ENCODE measurements around the gene ABR. TPM values are rescaled to one million over a fixed set of nuclear protein-coding genes. Genes with fewer than 3 reads are reported as not detected.

Gene ABR
- total RNA-seq, 1 donor from 2014 or later: 24.5 TPM

DNA sequence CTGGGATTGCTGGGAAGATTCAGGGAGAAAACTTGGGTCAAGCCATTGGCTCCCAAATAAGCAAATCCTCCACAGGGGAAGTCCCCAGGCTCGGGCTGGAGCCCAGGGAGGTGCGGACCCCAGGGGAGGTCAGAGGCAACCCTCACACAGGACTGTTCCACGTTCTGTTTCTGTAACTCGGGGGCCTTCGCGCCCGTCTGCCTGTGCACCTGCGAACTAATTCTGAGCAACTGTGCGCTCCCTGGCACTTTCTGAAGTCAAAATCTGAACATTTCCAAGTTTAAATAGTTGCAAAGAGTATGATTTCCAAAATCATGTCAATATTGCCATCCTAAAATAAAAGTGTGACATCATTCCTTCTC is 166.1 kb downstream of the ABR start:
- Histone ChIP-seq H3K27me3 (ENCODE audit: control insufficient read depth in 3 of 3, insufficient read depth in 3 of 3, low read length in 3 of 3) (no peaks in the 10 kb centered on the region), H3K4me1 (ENCODE audit: control insufficient read depth in 3 of 3, insufficient read depth in 3 of 3, low read length in 3 of 3) (peaks cover 0 to 12% (median 7%) of the 10 kb centered on the region in 3 donors), H3K4me3 (ENCODE audit: low read length in 3 of 3) (no peak overlapping the region), H3K9ac (ENCODE audit: low read depth in 1 of 3, low read length in 3 of 3) (no peak overlapping the region), H3K27ac (ENCODE audit: low read depth, low read length) (no peak overlapping the region), H3K36me3 (ENCODE audit: control insufficient read depth in 3 of 3, insufficient read depth in 3 of 3, low read length in 3 of 3) (peaks cover 14 to 21% (median 15%) of the 10 kb centered on the region in 3 donors), H3K9me3 (ENCODE audit: control insufficient read depth in 3 of 3, low read length in 3 of 3) (no peaks in the 10 kb centered on the region)

DNA sequence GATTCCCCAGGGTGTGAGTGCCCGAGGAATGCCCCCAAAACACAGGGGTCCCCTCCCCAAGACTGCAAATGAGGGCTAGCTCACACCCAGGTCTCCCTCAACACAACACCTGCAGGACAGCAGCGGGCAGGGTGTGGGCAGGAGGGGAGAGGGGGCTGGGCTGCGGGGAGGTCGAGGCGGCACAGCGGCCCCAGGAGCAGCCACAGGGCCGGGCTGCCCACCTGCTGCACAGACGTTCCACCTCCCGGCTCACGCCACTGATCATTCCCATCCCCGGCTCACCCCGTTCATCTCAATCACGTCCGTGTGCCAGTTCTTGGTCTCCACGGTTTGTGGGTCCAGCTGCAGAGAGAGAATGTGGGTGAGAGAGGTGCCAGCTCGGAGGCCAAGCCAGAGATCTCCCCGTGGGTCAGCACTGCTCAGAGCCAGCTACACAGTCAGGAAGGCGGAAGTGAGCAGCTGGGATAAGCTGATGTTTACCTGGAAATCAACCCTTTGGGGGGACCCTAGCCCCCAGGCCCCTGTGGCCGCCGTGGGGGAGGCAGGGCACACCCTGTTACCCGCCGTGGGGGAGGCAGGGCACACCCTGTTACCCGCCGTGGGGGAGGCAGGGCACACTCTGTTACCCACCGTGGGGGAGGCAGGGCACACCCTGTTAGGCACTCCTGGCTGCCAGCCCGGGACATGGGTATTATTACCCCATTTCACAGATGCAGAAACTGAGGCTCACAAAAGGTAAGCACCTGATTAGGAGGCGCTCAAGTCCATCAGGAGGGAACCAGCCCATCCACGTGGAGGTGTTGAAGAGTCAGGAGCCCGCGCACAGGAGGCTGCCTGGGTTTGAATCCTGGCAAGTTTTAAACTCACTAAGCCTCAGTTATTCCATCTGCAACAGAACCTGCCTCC is 166.7 kb downstream of the ABR start:
- Histone ChIP-seq H3K27ac (ENCODE audit: low read depth, low read length) (no peak overlapping the region), H3K36me3 (ENCODE audit: control insufficient read depth in 3 of 3, insufficient read depth in 3 of 3, low read length in 3 of 3) (peaks cover 15 to 22% (median 18%) of the 10 kb centered on the region in 3 donors), H3K4me1 (ENCODE audit: control insufficient read depth in 3 of 3, insufficient read depth in 3 of 3, low read length in 3 of 3) (peaks cover 2 to 18% (median 7%) of the 10 kb centered on the region in 3 donors), H3K27me3 (ENCODE audit: control insufficient read depth in 3 of 3, insufficient read depth in 3 of 3, low read length in 3 of 3) (no peaks in the 10 kb centered on the region), H3K4me3 (ENCODE audit: low read length in 3 of 3) (no peak overlapping the region), H3K9me3 (ENCODE audit: control insufficient read depth in 3 of 3, low read length in 3 of 3) (no peaks in the 10 kb centered on the region), H3K9ac (ENCODE audit: low read depth in 1 of 3, low read length in 3 of 3) (no peak overlapping the region)

GRCh38 chr17:1011760-1012735 is 167.7 kb downstream of the ABR start:
- H3K36me3 ChIP-seq (ENCODE audit: control insufficient read depth in 3 of 3, insufficient read depth in 3 of 3, low read length in 3 of 3): peaks cover 17 to 26% (median 24%) of the 10 kb centered on the region in 3 donors
- peaks cover 13 to 28% (median 13%) of the 10 kb centered on the region in 3 donors for H3K4me1 ChIP-seq (ENCODE audit: control insufficient read depth in 3 of 3, insufficient read depth in 3 of 3, low read length in 3 of 3)
- no peak overlapping the region for H3K4me3 ChIP-seq (ENCODE audit: low read length in 3 of 3)
- H3K27me3 ChIP-seq (ENCODE audit: control insufficient read depth in 3 of 3, insufficient read depth in 3 of 3, low read length in 3 of 3): no peaks in the 10 kb centered on the region
- H3K9me3 ChIP-seq (ENCODE audit: control insufficient read depth in 3 of 3, low read length in 3 of 3): no peaks in the 10 kb centered on the region
- no peak overlapping the region for H3K27ac ChIP-seq (ENCODE audit: low read depth, low read length)
- H3K9ac ChIP-seq (ENCODE audit: low read depth in 1 of 3, low read length in 3 of 3): no peak overlapping the region

- Histone ChIP-seq H3K27ac (ENCODE audit: low read depth, low read length) (no peak overlapping the region), H3K4me1 (ENCODE audit: control insufficient read depth in 3 of 3, insufficient read depth in 3 of 3, low read length in 3 of 3) (peaks cover 17 to 33% (median 19%) of the 10 kb centered on the region in 3 donors), H3K9me3 (ENCODE audit: control insufficient read depth in 3 of 3, low read length in 3 of 3) (no peaks in the 10 kb centered on the region), H3K4me3 (ENCODE audit: low read length in 3 of 3) (no peak overlapping the region), H3K36me3 (ENCODE audit: control insufficient read depth in 3 of 3, insufficient read depth in 3 of 3, low read length in 3 of 3) (peaks cover 17 to 26% (median 25%) of the 10 kb centered on the region in 3 donors), H3K27me3 (ENCODE audit: control insufficient read depth in 3 of 3, insufficient read depth in 3 of 3, low read length in 3 of 3) (no peaks in the 10 kb centered on the region), H3K9ac (ENCODE audit: low read depth in 1 of 3, low read length in 3 of 3) (no peak overlapping the region)
These were observed 168.6 kb downstream of the ABR start for GRCh38 chr17:1011138-1011537.

GRCh38 chr17:1010586-1010985 is 169.2 kb downstream of the ABR start:
- peaks cover 17 to 26% (median 26%) of the 10 kb centered on the region in 3 donors for H3K36me3 ChIP-seq (ENCODE audit: control insufficient read depth in 3 of 3, insufficient read depth in 3 of 3, low read length in 3 of 3)
- H3K4me3 ChIP-seq (ENCODE audit: low read length in 3 of 3): no peak overlapping the region
- no peaks in the 10 kb centered on the region for H3K27me3 ChIP-seq (ENCODE audit: control insufficient read depth in 3 of 3, insufficient read depth in 3 of 3, low read length in 3 of 3)
- H3K4me1 ChIP-seq (ENCODE audit: control insufficient read depth in 3 of 3, insufficient read depth in 3 of 3, low read length in 3 of 3): peaks cover 23 to 38% (median 24%) of the 10 kb centered on the region in 3 donors
- no peaks in the 10 kb centered on the region for H3K9me3 ChIP-seq (ENCODE audit: control insufficient read depth in 3 of 3, low read length in 3 of 3)
- H3K9ac ChIP-seq (ENCODE audit: low read depth in 1 of 3, low read length in 3 of 3): no peak overlapping the region
- H3K27ac ChIP-seq (ENCODE audit: low read depth, low read length): no peak overlapping the region

DNA sequence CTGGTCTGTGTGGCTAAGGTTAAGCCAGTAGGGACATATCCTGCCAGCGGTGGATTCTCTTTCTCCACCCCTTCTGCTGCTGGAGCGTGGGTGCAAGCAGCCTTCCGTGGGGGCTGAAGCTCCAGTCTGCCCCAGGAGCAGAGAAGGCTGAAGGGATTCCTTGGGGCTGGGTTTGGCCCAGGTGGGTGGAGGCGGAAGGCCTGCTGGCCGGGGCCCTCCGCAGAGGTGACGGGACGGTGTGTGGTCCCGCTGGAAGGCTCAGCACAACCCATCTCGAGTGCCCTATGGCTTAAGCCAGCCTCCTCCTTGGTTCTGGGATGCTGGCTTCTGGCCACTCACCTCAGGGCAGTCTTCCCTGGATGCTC is 169.7 kb downstream of the ABR start:
- H3K4me3 ChIP-seq (ENCODE audit: low read length in 3 of 3): no peak overlapping the region
- no peak overlapping the region for H3K9ac ChIP-seq (ENCODE audit: low read depth in 1 of 3, low read length in 3 of 3)
- no peaks in the 10 kb centered on the region for H3K9me3 ChIP-seq (ENCODE audit: control insufficient read depth in 3 of 3, low read length in 3 of 3)
- H3K36me3 ChIP-seq (ENCODE audit: control insufficient read depth in 3 of 3, insufficient read depth in 3 of 3, low read length in 3 of 3): peaks cover 20 to 31% (median 26%) of the 10 kb centered on the region in 3 donors
- no peak overlapping the region for H3K27ac ChIP-seq (ENCODE audit: low read depth, low read length)
- H3K4me1 ChIP-seq (ENCODE audit: control insufficient read depth in 3 of 3, insufficient read depth in 3 of 3, low read length in 3 of 3): peaks cover 28 to 44% (median 30%) of the 10 kb centered on the region in 3 donors
- no peaks in the 10 kb centered on the region for H3K27me3 ChIP-seq (ENCODE audit: control insufficient read depth in 3 of 3, insufficient read depth in 3 of 3, low read length in 3 of 3)

DNA sequence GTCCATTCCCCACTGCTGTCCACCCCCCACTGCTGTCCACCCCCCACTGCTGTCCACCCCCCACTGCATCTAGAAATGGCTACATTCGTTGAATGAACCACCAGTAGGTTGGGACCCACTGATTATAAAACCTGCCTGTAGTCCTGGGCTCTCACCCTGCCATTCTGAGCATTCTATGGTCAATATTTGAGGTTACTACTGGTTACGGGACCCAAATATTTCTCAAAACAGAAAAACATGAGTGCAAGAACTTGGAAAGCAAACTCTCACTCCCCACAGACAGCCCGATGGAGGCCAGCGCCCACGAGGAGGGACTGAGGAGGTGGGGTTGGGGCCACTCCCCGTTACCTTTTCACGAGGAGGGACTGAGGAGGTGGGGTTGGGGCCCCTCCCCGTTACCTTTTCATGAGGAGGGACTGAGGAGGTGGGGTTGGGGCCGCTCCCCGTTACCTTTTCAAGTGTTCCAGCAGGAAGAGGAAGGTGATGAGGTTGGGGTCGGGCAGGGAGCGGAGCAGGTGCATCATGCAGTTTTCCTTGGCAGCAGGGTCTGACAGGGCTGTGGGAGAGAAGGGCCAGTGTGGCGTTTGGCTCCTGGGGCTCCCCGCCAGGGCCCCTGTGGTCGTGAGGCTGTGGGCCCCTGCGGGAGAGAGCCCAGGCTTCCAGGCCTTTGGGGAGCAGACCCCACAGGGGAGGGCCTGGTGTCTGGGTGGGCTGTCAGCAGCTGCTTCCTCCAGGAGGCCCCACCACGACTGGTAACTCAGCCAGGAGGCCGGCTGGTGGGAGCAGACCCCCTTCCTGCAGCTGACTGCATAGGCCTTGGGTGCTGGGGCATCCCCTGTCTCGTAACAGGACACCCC is 170.3 kb downstream of the ABR start:
- no peaks in the 10 kb centered on the region for H3K27me3 ChIP-seq (ENCODE audit: control insufficient read depth in 3 of 3, insufficient read depth in 3 of 3, low read length in 3 of 3)
- H3K4me1 ChIP-seq (ENCODE audit: control insufficient read depth in 3 of 3, insufficient read depth in 3 of 3, low read length in 3 of 3): peaks cover 34 to 50% (median 36%) of the 10 kb centered on the region in 3 donors
- H3K36me3 ChIP-seq (ENCODE audit: control insufficient read depth in 3 of 3, insufficient read depth in 3 of 3, low read length in 3 of 3): peaks cover 24 to 32% (median 27%) of the 10 kb centered on the region in 3 donors
- H3K27ac ChIP-seq (ENCODE audit: low read depth, low read length): peak overlapping the region; percentile 52
- H3K9me3 ChIP-seq (ENCODE audit: control insufficient read depth in 3 of 3, low read length in 3 of 3): no peaks in the 10 kb centered on the region
- peak overlapping the region in 1 of 3 donors; percentile 8 for H3K9ac ChIP-seq (ENCODE audit: low read depth in 1 of 3, low read length in 3 of 3)
- H3K4me3 ChIP-seq (ENCODE audit: low read length in 3 of 3): no peak overlapping the region

GRCh38 chr17:1008008-1008761 is 171.6 kb downstream of the ABR start:
- Histone ChIP-seq H3K27me3 (ENCODE audit: control insufficient read depth in 3 of 3, insufficient read depth in 3 of 3, low read length in 3 of 3) (no peaks in the 10 kb centered on the region), H3K36me3 (ENCODE audit: control insufficient read depth in 3 of 3, insufficient read depth in 3 of 3, low read length in 3 of 3) (peaks cover 30 to 39% (median 36%) of the 10 kb centered on the region in 3 donors), H3K4me3 (ENCODE audit: low read length in 3 of 3) (peak overlapping the region in 1 of 3 donors; percentile 6), H3K27ac (ENCODE audit: low read depth, low read length) (peak overlapping the region; percentile 52), H3K9me3 (ENCODE audit: control insufficient read depth in 3 of 3, low read length in 3 of 3) (no peaks in the 10 kb centered on the region), H3K9ac (ENCODE audit: low read depth in 1 of 3, low read length in 3 of 3) (peak overlapping the region in 2 of 3 donors; percentile 14 to 33), H3K4me1 (ENCODE audit: control insufficient read depth in 3 of 3, insufficient read depth in 3 of 3, low read length in 3 of 3) (peaks cover 45 to 62% (median 48%) of the 10 kb centered on the region in 3 donors)

All from skeletal muscle tissue (tissue), 4 donors.